HG03520 (cell line): ENCODE data around the gene TEFM.
"Not testable (repeated sequence)": the region's sequence is repeated elsewhere in the genome, so short reads cannot be mapped to it uniquely, and the experiment has no call there.

Experiments
- ATAC-seq: cut with Tn5 transposase; IDR thresholded peaks from one replicate; pipeline ENCODE4 v1.9.1; 2021; ENCODE audit warnings: mild to moderate bottlenecking, moderate library complexity; ENCODE audit not compliant: unreplicated experiment

TEFM gene

GRCh38 chr17:30906101-30906911, at the start of gene TEFM:
Gene TEFM, minus strand, starts transcription at chr17:30906238. Its CDS starts 40 bp downstream, at chr17:30906198.
- peak; percentile 75 for ATAC-seq

DNA sequence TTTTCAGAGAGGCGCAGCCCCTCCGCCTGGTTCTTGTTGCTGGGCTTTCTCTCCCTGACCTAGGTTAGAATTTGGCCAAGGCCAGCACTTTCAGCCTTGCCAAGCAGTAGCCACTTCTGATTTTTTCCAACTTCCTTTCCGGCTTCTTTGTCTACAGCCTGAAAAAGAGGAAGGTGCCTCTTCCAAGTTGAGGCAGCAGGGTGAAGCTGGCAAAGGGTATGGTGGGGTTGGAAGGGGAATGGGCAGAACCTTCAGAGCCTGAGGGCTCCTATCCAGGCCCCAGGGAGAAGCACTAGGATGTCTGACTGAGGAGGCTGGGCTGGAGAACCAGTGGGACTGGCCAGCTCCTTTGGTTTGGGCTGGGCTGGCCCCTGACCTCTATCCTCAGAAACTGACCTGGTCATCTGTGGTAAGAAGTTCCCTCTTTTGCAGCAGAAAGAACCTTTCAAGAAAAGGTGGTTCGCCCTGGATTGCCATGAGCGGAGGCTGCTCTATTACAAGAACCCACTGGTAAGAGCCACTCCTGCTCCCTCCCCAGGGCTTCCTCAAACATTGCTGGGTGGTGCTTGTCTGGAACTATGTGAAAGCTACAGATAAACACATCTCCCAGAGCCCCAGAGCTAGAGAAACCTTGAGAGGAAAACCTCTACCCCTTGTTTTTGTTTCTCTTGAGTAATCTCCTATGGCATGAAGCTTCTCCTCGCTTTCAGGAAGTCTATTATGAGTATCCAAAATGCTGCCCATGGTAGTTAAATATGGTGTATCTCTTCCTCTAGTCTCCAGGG, 48.2 kb upstream of the TEFM start:
- no peak for ATAC-seq

DNA sequence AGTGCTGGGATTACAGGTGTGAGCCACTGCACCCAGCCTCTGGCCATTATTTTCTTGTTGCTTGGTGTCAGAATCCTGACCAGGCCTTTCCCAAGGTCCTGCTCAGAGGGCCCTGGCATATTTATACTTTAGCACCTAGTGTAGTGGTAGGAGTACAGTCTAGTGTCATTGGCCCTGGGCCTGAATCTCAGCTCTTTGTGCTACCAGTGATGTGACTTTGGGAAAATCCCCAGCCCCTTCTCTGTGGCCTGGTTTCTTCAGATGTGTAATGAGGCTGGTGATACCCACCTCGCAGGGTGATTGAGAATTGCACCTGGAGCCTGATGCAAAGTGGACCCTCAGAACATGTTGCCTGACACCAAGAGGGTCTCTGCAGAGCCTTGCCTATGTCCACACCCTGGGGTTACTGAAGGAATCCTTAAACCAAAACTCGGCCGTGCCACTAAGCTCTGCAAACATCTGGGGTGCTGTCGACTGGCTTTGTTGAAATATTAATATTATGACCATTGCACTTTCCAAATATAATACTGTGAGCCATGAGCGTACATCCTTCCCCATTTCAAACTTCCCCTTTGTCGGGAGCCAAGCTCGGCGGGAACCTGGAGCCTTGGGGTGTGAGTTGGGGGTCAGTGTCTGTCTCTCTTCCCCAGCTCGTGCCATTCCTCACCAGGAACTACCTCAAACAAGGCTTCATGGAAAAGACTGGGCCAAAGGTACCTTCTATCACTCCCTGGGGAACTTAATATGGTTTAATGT, 46.8 kb upstream of the TEFM start:
- no peak for ATAC-seq

- ATAC-seq, result no peak
Observed at GRCh38 chr17:30950669-30951399, 44.8 kb upstream of the TEFM start.

DNA sequence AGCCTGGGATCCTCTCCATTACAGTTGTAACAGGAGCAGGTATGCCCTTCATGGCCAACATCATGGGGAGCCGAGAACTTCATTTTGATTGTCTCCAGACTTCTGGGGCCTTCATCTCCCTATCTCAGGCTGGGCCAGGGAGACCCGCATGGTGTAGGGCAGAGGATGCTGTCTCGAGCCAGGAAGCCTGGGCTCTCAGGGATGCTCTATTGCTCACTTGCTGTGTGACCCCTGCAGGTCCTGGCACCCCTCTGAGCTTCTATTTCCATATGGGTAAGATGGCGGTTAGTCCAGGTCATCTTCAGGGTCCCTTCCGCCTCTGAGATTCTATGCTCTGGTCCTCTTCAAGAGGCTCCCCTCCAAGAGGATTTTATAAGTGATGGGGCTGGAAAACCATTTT, 44.2 kb upstream of the TEFM start:
- no peak for ATAC-seq

DNA sequence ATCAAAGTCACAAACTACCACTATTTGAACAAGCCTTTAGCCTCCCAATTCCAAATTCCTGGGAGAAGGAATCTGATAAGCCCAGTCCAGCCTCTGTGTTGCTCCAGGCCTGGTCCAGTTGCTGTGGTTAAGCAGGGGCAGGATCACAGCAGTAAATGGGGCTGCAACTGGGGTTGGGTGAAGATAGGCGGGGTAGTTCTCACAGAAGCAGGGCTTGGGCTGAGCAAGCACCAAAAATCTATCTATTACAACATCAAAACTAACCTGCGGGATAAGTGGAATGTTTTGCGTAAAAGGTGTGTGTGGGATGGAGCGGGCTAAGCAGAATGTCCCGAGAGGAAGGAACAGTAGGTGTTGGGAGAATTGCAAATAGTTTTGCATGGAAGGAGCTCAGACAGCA, 41.8 kb upstream of the TEFM start:
- ATAC-seq, result no peak

GRCh38 chr17:30942308-30943079, 36.5 kb upstream of the TEFM start:
- ATAC-seq, result no peak

- ATAC-seq, result no peak
Observed at GRCh38 chr17:30939051-30939689, 33.1 kb upstream of the TEFM start.

- ATAC-seq, result no peak
Observed at GRCh38 chr17:30933966-30934365, 27.9 kb upstream of the TEFM start.

DNA sequence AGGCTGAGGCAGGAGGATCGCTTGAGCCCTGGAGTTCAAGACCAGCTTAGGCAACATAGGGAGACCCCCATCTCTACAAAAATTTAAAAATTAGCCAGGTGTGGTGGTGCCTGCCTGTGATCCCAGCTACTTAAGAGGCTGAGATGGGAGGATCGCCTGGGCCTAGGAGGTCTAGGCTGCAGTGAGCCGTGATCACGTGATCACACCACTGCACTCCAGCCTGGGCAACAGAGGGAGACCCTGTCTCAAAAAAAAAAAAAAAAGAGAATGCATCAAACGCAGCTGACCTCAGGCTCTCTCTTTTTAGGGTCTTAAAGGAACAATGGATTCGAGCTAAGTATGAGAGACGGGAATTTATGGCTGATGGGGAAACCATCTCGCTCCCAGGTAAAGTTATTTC, 25.5 kb upstream of the TEFM start:
- ATAC-seq, result not testable (repeated sequence)

DNA sequence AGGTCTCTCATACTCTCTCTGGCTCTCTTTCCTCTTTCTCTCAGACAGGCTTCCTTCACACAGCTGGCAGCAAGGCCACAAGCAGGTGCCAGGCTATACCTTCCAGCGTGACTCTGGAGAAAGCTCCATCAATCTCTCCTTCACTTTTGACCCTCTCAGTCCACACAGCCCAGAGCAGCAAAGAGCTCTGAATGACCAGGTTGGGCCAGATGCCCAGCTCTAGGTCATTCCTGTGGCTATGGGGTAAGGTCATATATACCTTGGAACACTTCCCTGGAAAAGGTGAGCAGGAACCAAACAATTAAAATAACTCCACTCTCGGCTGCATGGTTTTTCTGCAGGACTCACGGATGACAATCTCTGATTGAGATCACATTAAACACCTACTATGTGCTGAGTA, 24.5 kb upstream of the TEFM start:
- no peak for ATAC-seq

- ATAC-seq, result not testable (repeated sequence)
Observed at GRCh38 chr17:30929861-30930260, 23.8 kb upstream of the TEFM start.

GRCh38 chr17:30929081-30929633, 23.1 kb upstream of the TEFM start:
- no peak for ATAC-seq

DNA sequence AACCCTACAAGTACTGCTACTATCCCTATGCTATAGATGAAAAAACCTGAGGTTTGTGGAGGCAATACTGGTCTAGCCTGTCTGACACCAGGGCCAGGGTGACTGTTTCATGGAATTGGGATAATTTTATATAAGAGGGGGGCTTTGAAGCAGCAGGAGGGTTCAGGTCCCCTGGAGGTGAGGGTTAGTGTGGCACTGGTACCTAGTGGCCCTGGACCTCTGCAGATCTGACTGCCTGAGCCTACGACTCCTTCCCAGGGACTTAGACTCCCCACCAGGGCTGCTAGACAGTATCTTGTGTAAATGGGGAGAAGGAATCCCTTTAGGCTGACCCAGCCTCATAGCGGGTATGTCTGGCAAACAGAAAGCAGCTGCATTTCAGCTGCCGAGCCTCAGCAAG, 22.5 kb upstream of the TEFM start:
- no peak for ATAC-seq

GRCh38 chr17:30927756-30928155, 21.7 kb upstream of the TEFM start:
- ATAC-seq, result no peak

- no peak for ATAC-seq
Observed at GRCh38 chr17:30926516-30926915, 20.5 kb upstream of the TEFM start.

GRCh38 chr17:30924341-30924740, 18.3 kb upstream of the TEFM start:
- no peak for ATAC-seq

DNA sequence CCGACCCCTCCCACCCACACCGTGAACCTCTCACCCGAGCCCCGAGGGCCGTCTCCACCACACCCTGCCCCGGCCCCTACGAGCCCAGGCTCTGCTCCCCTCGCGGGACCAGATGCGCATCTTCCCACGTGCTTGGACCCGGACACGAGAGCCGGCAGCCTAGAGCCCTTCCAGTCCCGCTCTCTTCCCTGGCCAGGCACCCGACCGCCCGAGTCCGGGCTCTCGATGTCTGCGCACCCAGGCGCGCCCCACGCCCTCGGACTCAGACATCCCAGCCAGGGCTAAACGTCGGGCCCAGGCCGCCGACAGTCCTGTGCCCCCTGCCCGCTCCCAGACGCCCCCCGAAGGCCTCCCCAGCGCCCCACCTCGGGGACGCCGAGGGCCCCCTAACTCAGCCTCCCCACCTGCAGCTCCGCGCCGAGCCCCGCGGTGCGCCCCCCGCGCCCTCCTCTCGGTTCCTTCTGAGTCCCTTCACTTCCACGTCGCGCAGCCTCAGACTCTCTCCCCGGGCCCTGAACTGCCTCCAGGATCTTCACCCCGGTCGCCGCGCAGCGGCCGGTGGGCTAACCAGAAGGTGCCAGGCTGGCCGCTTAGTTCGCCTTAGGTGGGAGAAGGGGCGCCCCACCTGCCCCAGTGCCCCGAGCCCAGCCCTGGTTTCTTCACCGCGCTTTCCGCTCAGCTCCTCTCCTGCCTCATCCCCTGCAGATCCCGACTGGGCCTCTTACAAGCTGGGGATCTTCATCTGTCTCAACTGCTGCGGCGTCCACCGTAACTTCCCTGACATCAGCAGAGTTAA, 16.4 kb upstream of the TEFM start:
- no peak for ATAC-seq
